HPDE6-E6E7 (cell line): Measurements from ENCODE around the gene CDC16.
"Not testable (repeated sequence)": the region's sequence is repeated elsewhere in the genome, so short reads cannot be mapped to it uniquely, and the experiment has no call there.

Experiments used
- DNase-seq: peaks from one replicate; pipeline ENCODE4 v3.0.0; 2011; ENCODE audit warnings: missing footprints; ENCODE audit errors: extremely low spot score

The CDC16 gene, protein sequence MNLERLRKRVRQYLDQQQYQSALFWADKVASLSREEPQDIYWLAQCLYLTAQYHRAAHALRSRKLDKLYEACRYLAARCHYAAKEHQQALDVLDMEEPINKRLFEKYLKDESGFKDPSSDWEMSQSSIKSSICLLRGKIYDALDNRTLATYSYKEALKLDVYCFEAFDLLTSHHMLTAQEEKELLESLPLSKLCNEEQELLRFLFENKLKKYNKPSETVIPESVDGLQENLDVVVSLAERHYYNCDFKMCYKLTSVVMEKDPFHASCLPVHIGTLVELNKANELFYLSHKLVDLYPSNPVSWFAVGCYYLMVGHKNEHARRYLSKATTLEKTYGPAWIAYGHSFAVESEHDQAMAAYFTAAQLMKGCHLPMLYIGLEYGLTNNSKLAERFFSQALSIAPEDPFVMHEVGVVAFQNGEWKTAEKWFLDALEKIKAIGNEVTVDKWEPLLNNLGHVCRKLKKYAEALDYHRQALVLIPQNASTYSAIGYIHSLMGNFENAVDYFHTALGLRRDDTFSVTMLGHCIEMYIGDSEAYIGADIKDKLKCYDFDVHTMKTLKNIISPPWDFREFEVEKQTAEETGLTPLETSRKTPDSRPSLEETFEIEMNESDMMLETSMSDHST

DNA sequence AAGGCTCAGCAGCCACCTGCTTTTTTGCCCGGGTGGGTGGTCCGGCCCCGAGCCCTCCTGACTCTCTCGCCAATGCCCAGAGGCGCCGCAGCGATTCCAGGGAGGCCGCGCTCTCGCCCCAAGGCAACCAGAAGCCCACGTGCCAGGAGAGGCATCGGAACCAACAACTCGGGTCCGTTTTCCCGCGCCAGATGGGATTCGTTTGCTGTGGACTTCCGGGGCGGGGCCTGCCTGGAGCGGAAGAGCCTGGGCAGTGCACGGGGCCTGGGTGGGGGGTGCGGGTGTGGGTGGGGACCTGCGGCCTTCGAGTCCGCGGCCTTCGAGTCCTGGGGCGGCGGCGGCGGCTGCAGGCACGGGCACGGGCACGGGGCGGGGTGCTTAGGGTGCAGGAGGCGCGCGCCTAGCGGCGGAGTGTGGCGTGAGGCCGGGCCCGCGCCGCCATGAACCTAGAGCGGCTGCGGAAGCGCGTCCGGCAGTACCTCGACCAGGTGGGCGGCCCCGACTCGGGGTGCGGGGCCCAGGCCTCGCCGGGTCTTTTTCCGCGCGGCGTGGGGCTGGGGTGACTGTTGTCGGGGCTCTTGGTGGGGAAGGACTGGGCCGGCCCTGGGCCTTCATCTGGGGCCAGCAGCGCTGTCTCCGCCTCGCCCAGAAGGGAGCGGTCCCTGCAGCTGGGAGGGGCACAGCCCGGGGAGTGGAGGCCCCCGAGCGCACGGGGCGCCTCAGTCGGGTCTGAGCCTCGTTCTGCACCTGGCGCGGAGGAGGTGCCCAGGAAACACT is at the start of gene CDC16:
Gene CDC16 (plus strand): TSS at position 253 of the 777 bp plus-strand sequence. CDS start 188 bp downstream, at position 441.
- DNase-seq: peak; percentile 91

DNA sequence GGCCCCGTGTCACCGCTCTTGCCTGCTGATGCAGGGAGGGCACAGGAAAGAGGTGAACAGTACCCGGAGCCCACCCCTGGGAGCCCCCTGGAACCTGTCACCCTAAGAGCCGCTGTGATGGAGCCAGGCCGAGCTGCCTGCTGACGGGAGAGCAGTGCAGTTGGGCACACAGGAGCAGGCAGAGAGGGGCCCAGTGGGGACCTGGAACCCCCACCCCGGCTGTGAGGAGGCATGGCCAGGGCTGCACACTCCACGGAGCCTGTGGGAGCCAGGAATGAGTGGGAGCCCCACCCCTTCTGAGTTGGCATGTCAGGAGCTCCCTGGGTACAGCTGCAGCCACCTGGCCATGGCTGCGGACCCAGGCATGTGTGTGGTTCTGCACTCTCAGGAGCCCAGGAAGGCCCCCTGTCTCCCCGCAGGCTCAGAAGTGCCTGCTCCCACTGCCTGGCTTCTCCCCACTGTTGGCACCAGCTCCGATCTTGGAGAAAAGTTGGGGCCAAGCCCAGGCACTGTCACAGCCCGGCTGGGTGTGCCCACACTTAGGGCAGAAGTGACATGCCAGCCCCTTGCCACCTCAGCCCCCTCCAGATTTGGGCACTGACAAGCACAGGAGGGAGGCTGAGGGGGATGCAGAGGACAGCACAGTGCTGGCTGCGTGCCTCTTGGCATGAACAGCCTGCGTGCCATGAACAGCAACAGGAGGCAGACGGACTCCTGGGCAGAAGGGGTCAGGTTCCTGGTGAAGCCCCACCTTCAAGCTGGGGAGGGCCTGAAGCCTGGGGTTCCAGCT is 49.3 kb upstream of the CDC16 start:
- DNase-seq: no peak

DNA sequence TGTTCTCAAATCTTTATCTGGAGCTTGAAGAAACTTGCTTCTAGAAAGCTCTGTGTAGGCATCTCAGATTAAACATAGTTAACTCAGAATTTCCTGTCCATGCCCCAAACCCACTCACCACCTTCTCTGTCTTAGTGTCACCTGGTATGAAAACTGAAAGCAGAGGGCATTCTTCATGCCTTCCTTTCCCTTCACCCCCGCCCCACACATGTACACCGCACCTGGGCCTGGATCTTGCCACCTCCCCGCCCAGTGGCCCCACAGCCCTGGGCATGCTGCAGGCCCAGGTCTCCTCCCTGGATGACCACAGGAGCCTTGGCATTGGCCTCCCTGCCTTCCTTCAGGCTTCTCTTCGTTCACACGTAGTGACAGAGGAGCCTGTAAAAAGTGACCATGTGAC is 39.8 kb upstream of the CDC16 start:
- DNase-seq: no peak

DNA sequence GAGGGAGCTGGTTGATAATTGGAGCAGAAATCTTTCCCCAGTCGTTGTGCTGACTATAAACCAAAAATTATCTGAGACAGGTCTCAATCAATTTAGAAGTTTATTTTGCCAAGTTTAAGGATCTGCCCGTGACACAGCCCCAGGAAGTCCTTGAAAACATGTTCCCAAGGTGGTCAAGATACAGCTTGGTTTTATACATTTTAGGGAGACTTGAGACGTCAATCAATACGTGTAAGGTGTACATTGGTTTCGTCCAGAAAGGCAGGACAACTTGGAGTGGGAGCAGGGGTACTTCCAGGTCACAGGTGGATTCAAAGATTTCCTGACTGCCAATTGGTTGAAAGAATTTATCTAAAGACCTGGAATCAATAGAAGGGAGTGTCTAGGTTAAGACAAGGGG is 38.1 kb upstream of the CDC16 start:
- DNase-seq: no peak

DNA sequence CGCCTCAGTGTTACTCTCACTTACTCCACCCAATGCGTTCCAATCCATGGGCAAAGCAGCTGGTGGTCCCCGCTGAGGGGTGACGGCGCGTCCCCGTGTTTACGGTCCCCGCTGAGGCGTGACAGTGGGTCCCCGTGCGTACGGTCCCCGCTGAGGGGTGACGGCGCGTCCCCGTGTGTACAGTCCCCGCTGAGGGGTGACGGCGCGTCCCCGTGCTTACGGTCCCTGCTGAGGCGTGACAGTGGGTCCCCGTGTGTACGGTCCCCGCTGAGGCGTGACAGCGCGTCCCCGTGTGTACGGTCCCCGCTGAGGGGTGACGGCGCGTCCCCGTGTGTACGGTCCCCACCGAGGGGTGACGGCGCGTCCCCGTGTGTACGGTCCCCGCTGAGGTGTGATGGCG is 36.1 kb upstream of the CDC16 start:
- no peak for DNase-seq

DNA sequence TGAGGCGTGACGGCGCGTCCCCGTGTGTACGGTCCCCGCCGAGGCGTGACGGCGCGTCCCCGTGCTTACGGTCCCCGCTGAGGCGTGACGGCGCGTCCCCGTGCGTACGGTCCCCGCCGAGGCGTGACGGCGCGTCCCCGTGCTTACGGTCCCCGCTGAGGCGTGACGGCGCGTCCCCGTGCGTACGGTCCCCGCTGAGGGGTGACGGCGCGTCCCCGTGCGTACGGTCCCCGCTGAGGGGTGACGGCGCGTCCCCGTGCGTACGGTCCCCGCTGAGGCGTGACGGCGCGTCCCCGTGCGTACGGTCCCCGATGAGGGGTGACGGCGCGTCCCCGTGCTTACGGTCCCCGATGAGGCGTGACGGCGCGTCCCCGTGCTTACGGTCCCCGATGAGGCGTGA is 35.2 kb upstream of the CDC16 start:
- DNase-seq: not testable (repeated sequence)

DNA sequence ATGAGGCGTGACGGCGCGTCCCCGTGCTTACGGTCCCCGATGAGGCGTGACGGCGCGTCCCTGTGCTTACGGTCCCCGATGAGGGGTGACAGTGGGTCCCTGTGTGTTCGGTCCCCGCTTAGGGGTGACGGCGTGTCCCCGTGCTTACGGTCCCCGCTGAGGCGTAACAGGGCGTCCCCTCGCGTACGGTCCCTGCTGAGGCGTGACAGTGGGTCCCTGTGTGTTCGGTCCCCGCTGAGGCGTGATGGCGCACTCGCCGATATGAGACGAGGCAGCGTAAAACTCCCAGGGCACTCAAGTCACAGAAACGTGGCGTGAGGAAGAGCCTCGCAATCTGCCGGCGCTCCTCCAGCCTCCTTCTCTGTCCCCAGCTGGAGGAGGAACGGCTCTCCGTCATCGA is 34.7 kb upstream of the CDC16 start:
- no peak for DNase-seq

DNA sequence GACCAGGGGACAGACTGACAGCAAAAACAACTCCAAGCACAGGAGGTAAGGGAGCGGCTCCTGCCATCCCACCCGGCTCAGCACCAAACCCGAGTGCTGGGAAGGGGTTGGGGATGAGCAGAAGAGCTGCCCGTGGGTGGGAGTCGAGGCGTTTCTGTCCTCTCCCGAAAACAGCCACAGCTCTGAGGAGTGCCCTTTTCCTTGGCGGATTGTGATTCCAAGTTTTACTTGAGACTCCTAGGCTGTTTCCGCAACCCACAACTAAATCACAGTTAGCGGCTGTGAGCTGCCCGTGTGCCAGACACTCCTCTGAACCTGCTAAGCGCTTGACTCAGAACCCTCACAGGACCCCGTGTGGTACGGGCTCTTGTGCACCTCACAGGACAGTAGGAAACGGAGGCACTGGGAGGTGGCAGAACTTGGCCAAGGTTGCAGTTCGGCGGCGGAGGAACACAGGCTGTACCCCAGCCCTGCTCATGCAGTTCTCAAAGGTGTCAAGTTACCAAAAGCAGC is 34.2 kb upstream of the CDC16 start:
- no peak for DNase-seq

DNA sequence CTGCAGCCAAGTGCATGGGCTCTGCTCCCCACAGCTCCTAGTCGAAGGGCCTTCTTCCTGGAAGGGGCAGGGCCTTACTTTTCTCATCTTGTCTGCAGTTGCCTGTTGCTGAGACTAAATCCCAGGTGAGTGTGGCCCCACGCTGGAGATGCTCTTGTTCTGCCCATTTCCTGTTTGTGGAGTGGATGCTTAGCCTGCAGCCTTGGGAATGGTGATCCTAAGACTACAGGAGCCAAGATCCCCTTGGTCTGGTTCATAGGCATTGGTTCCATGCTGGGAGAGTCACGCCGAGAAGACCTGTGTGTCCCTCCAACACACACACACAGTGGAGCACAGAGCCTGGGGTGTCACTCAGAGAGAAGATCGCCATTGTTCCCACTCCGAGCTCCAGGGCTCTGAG is 32.1 kb upstream of the CDC16 start:
- no peak for DNase-seq

DNA sequence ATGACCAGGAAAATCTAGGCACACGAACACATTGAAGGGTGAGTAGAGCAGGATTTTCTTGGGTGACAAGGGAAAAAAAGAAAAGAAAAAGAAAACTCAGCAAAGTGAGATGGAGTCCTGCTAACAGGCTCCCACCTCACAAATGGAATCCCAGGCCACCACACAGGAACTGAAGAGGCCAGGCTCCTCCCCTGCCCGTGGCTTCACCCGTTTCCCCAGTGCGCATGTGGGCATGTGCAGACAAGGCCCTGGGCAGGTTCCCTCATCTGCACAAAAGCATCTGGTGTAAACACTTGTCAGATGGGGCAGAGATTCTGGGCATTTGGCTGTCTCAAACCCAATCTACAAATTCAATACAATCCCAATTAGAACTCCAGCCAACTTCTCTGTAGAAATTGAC is 31.2 kb upstream of the CDC16 start:
- no peak for DNase-seq

DNA sequence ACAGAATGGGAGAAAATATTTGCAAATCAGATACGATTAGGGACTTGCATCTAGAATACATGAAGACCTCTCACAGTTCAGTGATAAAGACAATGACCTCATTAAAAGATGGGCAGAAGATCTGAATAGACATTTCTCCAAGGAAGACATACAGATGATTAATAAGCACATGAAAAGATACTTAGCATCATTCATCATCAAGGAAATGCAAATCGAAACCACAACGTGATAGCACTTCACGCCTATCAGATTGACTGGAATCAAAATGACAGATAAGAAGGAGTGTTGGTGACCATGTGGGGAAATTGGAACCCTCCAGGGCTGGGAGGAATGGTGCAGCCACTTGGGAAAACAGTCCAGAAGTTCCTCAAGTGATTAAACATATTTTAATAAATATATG is 29.8 kb upstream of the CDC16 start:
- no peak for DNase-seq

DNA sequence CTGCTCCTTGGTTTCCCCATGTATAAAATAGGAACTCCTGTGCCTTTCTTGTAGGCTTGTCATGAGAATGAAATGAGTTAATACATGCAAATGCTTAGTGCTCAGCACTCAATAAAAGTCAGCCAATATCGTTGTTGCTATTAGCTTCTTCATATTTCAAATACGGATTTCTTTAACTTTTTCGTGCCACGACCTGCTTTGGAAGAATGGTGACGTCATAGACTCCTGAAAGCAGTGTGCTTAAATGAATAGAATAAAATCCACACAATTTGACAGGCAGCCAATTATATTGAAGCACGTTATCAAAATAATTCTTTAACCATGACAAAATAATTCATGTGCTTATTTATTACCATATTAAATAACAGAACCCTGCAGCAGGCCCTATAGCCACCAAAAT is 26.6 kb upstream of the CDC16 start:
- no peak for DNase-seq

DNA sequence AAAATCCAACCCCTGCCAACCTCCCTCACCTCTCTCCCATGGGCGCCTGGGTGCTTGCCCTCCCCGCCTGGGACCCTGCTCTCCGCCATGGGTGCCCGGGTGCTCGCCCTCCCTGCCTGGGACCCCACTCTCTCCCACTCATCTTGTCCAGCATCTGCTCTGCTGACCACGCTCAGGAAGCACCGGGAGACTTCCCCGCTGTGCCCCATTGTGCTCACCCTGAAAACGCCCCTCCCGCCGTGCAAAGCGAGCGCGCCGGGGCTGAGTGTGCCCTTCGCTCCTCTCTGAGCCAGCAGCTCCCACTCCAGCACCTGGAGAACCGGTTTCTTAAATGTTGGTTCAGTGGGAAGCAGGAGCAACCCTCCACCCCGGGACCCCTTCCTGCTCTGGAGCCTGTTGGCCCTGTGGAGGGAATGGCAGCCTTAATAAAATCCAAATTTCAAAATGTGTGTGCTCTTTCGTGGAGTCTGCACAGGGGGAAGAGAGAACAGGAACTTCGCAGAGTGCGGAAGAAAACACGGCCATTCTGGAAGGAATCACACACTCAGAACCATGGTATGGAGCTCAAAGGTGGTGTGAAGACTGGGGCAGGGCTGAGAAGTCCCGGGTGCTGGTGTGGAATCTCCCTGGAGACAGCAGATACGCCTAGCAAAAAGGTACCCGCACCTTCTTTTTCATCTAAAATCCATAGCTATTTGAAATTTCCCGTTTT is 23.1 kb upstream of the CDC16 start:
- no peak for DNase-seq

DNA sequence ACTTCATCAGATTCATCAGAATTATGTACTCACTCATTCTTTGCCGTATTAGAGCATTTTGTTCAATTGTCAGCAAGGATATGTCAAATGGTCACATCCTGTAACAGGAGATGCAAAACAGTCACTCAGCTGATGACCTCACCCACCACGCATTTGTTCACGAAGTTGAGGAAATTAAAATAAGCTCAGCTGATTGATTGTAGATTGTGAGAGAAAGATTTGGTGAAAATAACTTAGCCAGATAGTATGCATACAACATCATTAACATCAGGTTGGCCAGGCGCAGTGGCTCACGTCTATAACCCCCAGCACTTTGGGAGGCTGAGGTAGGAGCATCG is 22.6 kb upstream of the CDC16 start:
- no peak for DNase-seq

DNA sequence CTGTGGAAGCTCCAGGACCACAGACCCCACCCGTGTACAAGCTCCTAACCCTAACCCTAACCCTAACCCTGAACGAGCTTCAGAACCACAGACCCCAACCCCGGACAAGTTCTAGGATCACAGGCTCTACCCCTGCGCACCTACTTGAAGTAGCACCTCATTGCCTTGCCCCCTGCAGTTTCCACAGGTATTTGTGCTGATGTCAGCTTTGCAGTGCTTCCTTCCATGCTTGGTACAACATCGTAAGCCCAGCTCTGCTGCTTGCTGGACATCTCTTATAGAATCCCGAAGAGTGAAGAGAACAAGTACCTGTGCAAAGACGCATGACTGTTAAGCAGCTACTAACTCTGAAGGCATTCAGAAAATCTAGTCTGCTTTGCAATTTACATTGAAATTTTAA is 20.7 kb upstream of the CDC16 start:
- DNase-seq: no peak

DNA sequence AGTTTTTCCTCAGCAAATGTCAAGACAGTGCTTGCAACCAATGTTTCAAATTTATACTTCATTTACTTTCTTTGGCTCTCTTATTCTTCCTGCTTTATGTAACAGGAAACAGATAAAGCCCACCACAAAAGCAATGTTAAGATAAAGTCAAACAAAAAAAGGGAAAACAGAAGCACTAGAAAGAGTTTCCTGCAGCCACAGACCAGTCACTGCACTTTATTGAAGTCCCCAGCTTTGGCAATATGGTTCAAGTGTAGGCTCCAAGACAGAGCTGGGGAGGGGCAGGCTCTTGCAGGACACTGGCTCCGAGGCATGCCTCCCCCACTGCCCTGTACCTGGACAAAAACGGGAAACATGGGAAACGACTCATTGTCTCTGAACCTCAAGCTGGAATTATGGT is 15.3 kb upstream of the CDC16 start:
- no peak for DNase-seq

DNA sequence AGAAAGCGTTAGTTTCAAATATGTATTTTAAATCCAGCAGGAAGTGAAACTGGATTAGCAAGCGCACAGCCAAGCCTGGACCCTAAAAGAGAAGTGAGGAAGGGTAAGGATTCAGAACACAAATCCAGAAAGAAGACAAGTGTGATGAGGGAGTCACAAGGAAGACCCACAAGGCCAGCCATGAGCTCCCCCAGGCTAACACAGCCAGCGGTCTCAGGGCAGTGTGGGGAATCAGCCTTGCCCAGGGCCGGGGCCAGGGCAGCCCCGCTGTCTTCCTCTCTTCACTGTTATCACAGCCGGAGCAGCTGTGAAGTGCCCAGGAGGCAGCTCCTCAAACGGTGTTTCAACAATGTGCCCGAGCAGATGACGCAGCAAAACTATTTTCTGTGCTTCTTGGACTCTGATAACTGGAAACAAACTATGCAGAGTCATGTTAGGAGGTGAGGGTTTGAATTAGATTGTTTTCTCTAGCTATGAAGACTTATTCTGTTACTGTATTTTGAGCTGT is 12.2 kb upstream of the CDC16 start:
- DNase-seq: no peak

DNA sequence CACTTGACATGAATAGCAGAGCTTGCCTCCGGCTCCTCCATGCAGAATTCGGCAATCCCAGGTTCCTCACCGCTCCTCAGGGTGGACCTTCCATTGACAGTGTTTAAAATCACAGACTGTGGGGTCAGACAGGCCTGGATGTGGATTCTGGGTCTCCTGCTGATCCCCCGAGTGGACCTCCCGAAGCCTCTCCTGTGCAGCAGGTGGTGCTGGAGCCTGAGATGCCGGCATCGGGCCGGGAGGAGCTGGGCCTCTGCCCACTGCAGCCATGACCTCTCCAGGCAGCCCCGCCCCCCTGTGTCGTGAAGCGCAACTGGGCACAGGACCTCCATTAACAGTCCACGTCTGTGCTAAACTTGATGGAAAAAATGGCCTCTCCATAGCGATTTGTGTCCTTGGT is 10.5 kb upstream of the CDC16 start:
- no peak for DNase-seq

DNA sequence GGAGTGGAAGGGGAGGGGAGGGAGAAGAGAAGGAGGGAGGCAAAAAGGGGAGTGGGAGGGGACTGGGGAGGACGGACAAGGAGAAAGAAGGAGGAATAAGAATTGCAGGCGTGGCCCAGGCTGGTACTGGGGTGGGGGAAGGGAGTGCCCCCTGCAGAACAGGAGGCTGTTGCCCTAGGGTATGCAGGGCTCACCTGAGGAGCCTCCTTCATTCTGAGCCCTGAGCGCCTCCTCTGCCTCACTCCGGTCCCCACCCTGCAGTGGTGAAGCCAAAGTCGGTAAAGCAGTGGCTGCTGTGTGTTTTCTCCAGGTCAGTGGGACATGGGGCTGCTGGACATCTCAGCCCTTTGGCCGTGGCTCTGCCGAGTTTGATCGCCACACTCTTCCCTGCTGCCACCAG is 9.1 kb upstream of the CDC16 start:
- no peak for DNase-seq

DNA sequence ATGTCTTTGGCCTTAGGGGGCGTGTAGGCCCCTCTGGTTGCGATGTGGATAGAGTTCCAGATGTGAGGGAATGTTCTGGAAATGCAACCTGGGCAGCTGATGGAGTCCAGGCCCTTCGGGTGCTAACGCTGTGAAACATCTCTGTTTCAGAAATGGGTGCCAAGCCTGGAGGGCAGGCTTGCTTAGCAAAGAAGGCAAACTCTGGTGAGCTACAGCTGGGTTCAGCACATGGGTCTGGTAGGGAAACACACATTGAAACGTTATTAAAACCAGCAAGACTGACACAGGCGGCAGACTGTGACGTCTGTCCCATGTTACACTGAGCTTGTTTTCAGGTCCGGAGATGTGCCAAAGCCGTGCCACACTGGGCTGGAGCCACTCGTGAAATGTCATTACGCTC is 8.6 kb upstream of the CDC16 start:
- DNase-seq: no peak

DNA sequence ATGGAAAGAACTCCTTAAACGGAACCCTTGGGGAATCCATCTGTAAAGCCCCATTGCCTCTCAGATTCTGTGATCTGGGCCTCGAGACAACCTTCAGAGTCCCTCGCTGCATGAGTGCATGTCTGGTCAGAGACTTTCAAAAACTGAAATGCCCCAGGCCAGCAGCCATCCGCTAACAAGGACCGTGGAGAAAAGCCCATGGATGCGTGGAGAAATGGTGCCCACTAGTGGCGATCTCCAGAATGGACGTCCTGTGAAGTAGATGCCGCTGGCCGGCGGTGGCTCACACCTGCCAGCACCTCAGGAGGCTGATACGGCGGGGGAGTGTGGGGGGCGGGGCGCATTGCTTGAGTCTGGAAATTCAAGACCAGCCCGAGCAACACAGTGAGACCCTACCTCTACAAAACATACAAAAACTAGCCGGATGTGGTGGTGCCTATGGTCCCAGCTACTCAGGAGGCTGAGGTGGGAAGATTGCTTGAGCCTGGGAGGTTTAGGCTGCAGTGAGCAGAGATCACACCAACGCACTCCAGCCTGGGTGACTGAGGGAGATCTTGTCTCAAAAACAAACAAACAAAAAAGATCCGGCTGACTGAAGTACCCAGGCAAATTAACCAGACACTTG is 7.9 kb upstream of the CDC16 start:
- peak; percentile 77 for DNase-seq
